HG02610 (cell line): Measurements from ENCODE around the gene C21orf58.
"Not testable (repeated sequence)": the region's sequence is repeated elsewhere in the genome, so short reads cannot be mapped to it uniquely, and the experiment has no call there.

Experiments
- ATAC-seq: cut with Tn5 transposase; IDR thresholded peaks from one replicate; pipeline ENCODE4 v1.9.1; 2021; ENCODE audit warnings: mild to moderate bottlenecking, moderate library complexity; ENCODE audit not compliant: unreplicated experiment

Gene C21orf58

GRCh38 chr21:46323710-46324389 lies at the start of gene C21orf58, which contains the start of gene PCNT:
TSS of gene C21orf58 (minus strand) at chr21:46323870. CDS start at chr21:46322738, 1,132 bp downstream.
TSS of gene PCNT (plus strand) at chr21:46324156. CDS start at chr21:46324229, 73 bp downstream.
- peak; percentile 80 for ATAC-seq

- ATAC-seq: not testable (repeated sequence)
Observed at GRCh38 chr21:46372947-46373346, 49.3 kb upstream of the C21orf58 start.

GRCh38 chr21:46372014-46372485 lies 48.4 kb upstream of the C21orf58 start:
- no peak for ATAC-seq

- peak; percentile 26 for ATAC-seq
Observed at GRCh38 chr21:46371204-46372013, 47.7 kb upstream of the C21orf58 start.

GRCh38 chr21:46369520-46370235 lies 46.0 kb upstream of the C21orf58 start:
- ATAC-seq: no peak

- peak; percentile 65 for ATAC-seq
Observed at GRCh38 chr21:46368533-46369285, 45.0 kb upstream of the C21orf58 start.

- no peak for ATAC-seq
Observed at GRCh38 chr21:46366966-46367365, 43.3 kb upstream of the C21orf58 start.

- no peak for ATAC-seq
Observed at GRCh38 chr21:46366561-46366960, 42.9 kb upstream of the C21orf58 start.

- ATAC-seq: no peak
Observed at GRCh38 chr21:46366091-46366490, 42.4 kb upstream of the C21orf58 start.

- ATAC-seq: no peak
Observed at GRCh38 chr21:46363698-46364097, 40.0 kb upstream of the C21orf58 start.

- no peak for ATAC-seq
Observed at GRCh38 chr21:46362946-46363345, 39.3 kb upstream of the C21orf58 start.

GRCh38 chr21:46361935-46362334 lies 38.3 kb upstream of the C21orf58 start:
- no peak for ATAC-seq

- no peak for ATAC-seq
Observed at GRCh38 chr21:46361176-46361575, 37.5 kb upstream of the C21orf58 start.

- ATAC-seq: no peak
Observed at GRCh38 chr21:46357684-46358425, 34.2 kb upstream of the C21orf58 start.

- no peak for ATAC-seq
Observed at GRCh38 chr21:46357335-46357604, 33.6 kb upstream of the C21orf58 start.

- no peak for ATAC-seq
Observed at GRCh38 chr21:46356494-46357334, 33.0 kb upstream of the C21orf58 start.

- ATAC-seq: no peak
Observed at GRCh38 chr21:46356005-46356338, 32.3 kb upstream of the C21orf58 start.

GRCh38 chr21:46355161-46356004 lies 31.7 kb upstream of the C21orf58 start:
- no peak for ATAC-seq
